ENCODE measurements around the gene SULT1C3. TPM values are rescaled to one million over a fixed set of nuclear protein-coding genes. Genes with fewer than 3 reads are reported as not detected.

The SULT1C3 gene
- total RNA-seq, 4 donors from 2014 or later, result not detected

- Histone ChIP-seq H3K27me3 (no peaks in the 10 kb centered on the region), H3K36me3 (no peaks in the 10 kb centered on the region), H3K27ac (replicated peaks in 1 of 4) (no peak overlapping the region), H3K4me1 (no peaks in the 10 kb centered on the region), H3K9me3 (peaks cover 0 to 7% (median 3%) of the 10 kb centered on the region in 4 donors), H3K4me3 (no peak overlapping the region)
- TF ChIP-seq POLR2A (IDR thresholded peaks at IDR 0.05; ENCODE audit: low read depth) (no peak), CTCF (IDR thresholded peaks at IDR 0.05) (no peak), POLR2AphosphoS5 (IDR thresholded peaks at IDR 0.05) (no peak), EP300 (IDR thresholded peaks at IDR 0.05) (no peak)
- 87% methylated on average over 6 of the region's 6 CpGs for WGBS
- no peak for DNase-seq (ENCODE audit: extremely low spot score)
- intact Hi-C loops (cut with DNase I), result no loop called here
Observed at GRCh38 chr2:108236676-108237335, 3.0 kb upstream of the SULT1C3 start.

GRCh38 chr2:108240966-108241365, 1.2 kb downstream of the SULT1C3 start:
- no peak for DNase-seq (ENCODE audit: extremely low spot score)
- no peak for TF ChIP-seq CTCF (IDR thresholded peaks at IDR 0.05)
- TF ChIP-seq POLR2AphosphoS5 (IDR thresholded peaks at IDR 0.05), result no peak
- no peak for TF ChIP-seq EP300 (IDR thresholded peaks at IDR 0.05)
- Histone ChIP-seq H3K27ac (replicated peaks in 1 of 4) (no peak overlapping the region), H3K27me3 (no peaks in the 10 kb centered on the region), H3K4me1 (no peaks in the 10 kb centered on the region), H3K9me3 (peaks cover 0 to 15% (median 7%) of the 10 kb centered on the region in 4 donors), H3K4me3 (no peak overlapping the region), H3K36me3 (no peaks in the 10 kb centered on the region)
- intact Hi-C loops (cut with DNase I), result no loop called here
- 90% methylated on average over 5 of the region's 5 CpGs for WGBS

- H3K36me3 ChIP-seq, result no peaks in the 10 kb centered on the region
- intact Hi-C loops (cut with DNase I), result no loop called here
Observed at GRCh38 chr2:108243566-108243965, 3.8 kb downstream of the SULT1C3 start.

GRCh38 chr2:108244667-108245414, 5.1 kb downstream of the SULT1C3 start:
- no peak for DNase-seq (ENCODE audit: extremely low spot score)
- Histone ChIP-seq H3K27ac (replicated peaks in 1 of 4) (no peak overlapping the region), H3K27me3 (no peaks in the 10 kb centered on the region), H3K36me3 (no peaks in the 10 kb centered on the region), H3K4me3 (no peak overlapping the region), H3K9me3 (peaks cover 0 to 8% (median 4%) of the 10 kb centered on the region in 4 donors), H3K4me1 (no peaks in the 10 kb centered on the region)
- TF ChIP-seq POLR2AphosphoS5 (IDR thresholded peaks at IDR 0.05) (no peak), POLR2A (IDR thresholded peaks at IDR 0.05; ENCODE audit: low read depth) (no peak)
- intact Hi-C loops (cut with DNase I), result no loop called here
- WGBS, result 93% methylated on average over 2 of the region's 2 CpGs

More at GRCh38 chr2:108243566-108243965, 3.8 kb downstream of the SULT1C3 start:
- no peak overlapping the region for H3K4me3 ChIP-seq
- H3K9me3 ChIP-seq, result peaks cover 0 to 8% (median 4%) of the 10 kb centered on the region in 4 donors
- DNase-seq (ENCODE audit: extremely low spot score), result no peak
- no peaks in the 10 kb centered on the region for H3K4me1 ChIP-seq
- WGBS, result 35% methylated on average over 1 of the region's 1 CpG
- no peaks in the 10 kb centered on the region for H3K27me3 ChIP-seq
- no peak overlapping the region for H3K27ac ChIP-seq (replicated peaks in 1 of 4)
- TF ChIP-seq EP300 (IDR thresholded peaks at IDR 0.05) (no peak), CTCF (IDR thresholded peaks at IDR 0.05) (no peak), POLR2AphosphoS5 (IDR thresholded peaks at IDR 0.05) (no peak), POLR2A (IDR thresholded peaks at IDR 0.05; ENCODE audit: low read depth) (no peak)

GRCh38 chr2:108253106-108253505, 13.3 kb downstream of the SULT1C3 start:
- WGBS, result 14% methylated on average over 1 of the region's 1 CpG
- Histone ChIP-seq H3K4me1 (no peaks in the 10 kb centered on the region), H3K4me3 (no peak overlapping the region), H3K27ac (replicated peaks in 1 of 4) (no peak overlapping the region), H3K9me3 (no peaks in the 10 kb centered on the region), H3K27me3 (no peaks in the 10 kb centered on the region), H3K36me3 (no peaks in the 10 kb centered on the region)
- intact Hi-C loops (cut with DNase I), result no loop called here
- no peak for DNase-seq (ENCODE audit: extremely low spot score)
- TF ChIP-seq EP300 (IDR thresholded peaks at IDR 0.05) (no peak), POLR2AphosphoS5 (IDR thresholded peaks at IDR 0.05) (no peak), CTCF (IDR thresholded peaks at IDR 0.05) (no peak), POLR2A (IDR thresholded peaks at IDR 0.05; ENCODE audit: low read depth) (no peak)

Measured in esophagus muscularis mucosa (tissue), 4 donors.